Fibroblast of villous mesenchyme (primary cell): Measurements from ENCODE around the gene FLRT3. TPM values are rescaled to one million over a fixed set of nuclear protein-coding genes. Genes with fewer than 3 reads are reported as not detected.

Experiments used
- DNase-seq: peaks from one replicate; pipeline ENCODE4 v3.0.0-alpha.2; 2010; ENCODE audit warnings: low read depth
- H3K4me3 ChIP-seq: 2 replicates; pipeline ENCODE4 v1.5.1; 2011; ENCODE audit warnings: low read depth, mild to moderate bottlenecking, low read length
- CTCF ChIP-seq: IDR thresholded peaks from 2 replicates; pipeline ENCODE4 v1.5.1; 2012; ENCODE audit warnings: low read depth, mild to moderate bottlenecking, low read length; ENCODE audit not compliant: insufficient read depth
- total RNA-seq: library from RNA; depleted of rRNA; stranded (reverse); fragments of >200 nt; gene quantifications from 2 replicates; pipeline ENCODE4 v1.2.3, GENCODE V29; 2012

The FLRT3 gene
- total RNA-seq, 1 donor = 2.2 TPM

GRCh38 chr20:14332866-14333265 lies 4.5 kb downstream of the FLRT3 start:
- no peak for DNase-seq
- H3K4me3 ChIP-seq = no peak overlapping the region
- no peak for TF ChIP-seq CTCF

DNA sequence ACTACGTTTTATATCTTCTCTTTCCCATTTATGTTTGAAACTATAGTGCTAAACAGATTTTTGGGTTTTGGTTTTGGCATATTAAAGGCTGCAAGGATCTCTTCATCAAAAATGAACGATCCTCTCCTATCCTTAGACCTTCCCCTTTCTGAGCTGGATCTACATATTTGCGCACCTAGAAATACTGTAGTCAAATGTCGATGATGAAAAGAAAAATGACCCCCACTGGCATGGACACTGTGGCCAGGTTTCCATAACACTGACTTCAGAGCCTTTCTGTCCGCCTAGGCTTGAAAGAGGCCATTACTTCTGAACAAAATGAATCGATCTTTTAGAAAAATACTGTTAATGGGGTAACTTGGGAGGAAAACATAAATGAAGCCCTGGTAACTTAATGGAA lies 5.8 kb downstream of the FLRT3 start:
- H3K4me3 ChIP-seq = no peak overlapping the region

DNA sequence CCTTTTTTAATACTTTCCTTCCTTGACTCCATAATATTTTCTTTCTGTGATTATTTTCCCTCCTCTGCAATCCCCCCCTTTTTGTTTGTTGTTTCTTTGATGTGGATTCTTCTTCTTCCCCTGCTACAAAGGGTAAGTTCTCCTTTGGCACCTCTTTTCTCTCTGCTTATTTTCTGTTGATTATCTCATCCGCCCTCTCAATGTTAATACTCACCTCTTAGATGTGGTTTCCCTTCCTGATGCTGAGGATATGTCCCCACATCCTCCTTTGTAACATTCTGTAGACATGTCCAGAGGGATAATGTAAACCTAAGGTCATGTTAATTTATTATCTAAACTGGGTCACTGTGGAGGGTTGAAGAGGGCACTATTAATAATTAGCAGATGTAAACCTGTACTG lies 17.7 kb downstream of the FLRT3 start:
- TF ChIP-seq CTCF = no peak
- H3K4me3 ChIP-seq = no peak overlapping the region
- DNase-seq = no peak

More for the DNA sequence above, 5.8 kb downstream of the FLRT3 start:
- TF ChIP-seq CTCF = no peak
- DNase-seq = no peak

DNA sequence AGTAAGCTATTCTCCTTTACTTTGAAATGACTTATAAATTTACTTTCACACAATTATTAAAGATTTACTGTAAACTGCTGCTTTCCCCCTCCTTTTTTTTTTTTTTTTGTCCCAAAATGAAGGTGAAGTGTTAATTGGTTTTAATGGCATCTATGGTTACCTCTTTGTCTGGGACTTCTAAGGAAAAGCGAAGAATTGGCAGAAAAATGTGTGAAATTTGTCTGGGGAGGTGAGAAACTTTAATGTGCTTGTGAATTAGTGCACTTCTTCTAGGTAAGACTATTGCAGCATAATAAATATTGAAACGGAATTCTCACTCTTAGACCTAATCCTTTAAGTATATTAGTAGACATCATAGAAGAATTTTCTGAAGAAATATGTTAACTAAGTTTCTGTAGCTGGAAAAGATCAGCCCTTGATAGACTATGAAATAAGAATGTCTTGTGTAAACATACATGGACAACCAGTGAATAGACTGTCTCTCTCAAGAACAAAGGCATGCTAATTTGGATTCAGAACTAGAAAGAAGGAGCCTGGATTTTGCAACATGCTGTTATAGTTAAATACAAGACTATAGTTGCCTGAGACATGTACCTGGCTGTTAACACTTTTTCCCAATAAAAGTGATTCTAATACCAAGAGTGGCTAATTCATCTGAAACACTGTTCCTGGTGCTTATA lies 23.9 kb downstream of the FLRT3 start:
- DNase-seq = no peak
- H3K4me3 ChIP-seq = no peak overlapping the region
- TF ChIP-seq CTCF = no peak

DNA sequence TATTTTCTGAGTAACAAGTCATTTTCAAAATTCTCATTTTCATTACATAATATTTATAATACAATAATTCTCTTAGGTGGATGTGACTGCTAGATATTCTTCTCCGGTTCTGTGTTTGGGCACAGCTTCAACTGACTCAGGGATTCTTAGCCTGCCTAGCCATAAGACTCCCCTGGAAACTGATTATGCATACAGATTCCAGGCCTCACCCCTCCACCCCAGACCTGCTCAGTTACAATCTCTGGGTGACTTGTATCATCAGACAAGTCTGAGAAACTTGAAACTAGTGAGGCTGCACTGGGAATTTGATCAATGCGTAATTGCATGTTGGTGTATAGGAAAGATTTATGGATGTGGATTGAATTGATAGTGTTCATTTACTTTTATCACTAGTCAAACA lies 25.4 kb downstream of the FLRT3 start:
- no peak overlapping the region for H3K4me3 ChIP-seq
- TF ChIP-seq CTCF = no peak
- DNase-seq = no peak

DNA sequence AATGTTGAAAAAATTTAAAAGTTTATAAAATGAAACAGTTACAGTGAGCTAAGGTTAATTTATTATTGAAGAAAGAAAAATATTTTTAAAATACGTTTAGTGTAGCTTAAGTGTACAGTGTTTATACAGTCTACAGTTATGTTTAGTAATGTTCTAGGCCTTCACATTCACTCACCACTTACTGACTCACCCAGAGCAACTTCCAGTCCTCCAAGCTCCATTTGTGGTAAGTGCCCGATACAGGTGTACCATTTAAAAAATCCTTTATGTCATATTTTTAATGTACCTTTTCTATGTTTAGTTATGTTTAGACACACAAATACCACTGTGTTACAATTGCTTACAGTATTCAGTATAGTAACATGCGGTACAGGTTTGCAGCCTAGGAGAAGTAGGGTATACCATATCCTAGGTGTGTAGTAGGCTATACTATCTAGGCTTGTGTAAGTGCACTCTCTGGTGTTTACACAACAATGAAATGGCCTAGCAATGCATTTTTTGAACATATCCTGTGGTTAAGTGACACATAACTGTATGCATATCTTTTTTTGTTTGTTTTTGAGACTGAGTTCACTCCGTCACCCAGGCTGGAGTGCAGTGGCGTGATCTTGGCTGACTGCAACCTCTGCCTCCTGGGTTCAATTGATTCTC lies 26.3 kb downstream of the FLRT3 start:
- DNase-seq = no peak
- TF ChIP-seq CTCF = no peak
- no peak overlapping the region for H3K4me3 ChIP-seq

DNA sequence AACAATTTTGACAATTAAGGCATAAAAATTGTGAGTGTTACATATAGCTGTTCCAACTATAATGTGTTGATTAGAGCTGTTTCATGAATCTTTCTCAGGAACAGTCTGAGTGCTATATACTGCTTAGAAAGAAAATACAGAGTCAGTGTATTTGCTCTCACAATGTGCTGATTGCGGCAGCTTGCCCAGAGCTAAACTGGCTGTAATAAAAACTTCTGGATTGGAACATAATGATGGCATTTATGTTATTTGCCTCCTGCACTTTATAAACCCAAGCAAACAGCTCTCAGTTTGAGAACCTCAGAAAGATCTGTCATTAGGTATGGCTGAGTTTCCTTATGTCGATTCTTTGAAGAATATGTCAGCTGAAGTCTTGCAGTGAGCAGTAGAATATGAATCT lies 29.5 kb downstream of the FLRT3 start:
- DNase-seq = no peak
- H3K4me3 ChIP-seq = no peak overlapping the region
- no peak for TF ChIP-seq CTCF
